AG10803 (cell line): ENCODE results near the gene TOMM22.

Experiments used
- DNase-seq: peaks from one replicate; pipeline ENCODE4 v3.0.0; 2010; ENCODE audit warnings: low read depth
- H3K4me3 ChIP-seq: 2 replicates; pipeline ENCODE4 v1.5.1; 2011; ENCODE audit warnings: mild to moderate bottlenecking, low read length, control low read depth
- TF ChIP-seq, protein P1 (sequence below): conservative IDR thresholded peaks from 2 replicates; pipeline ENCODE4 v1.5.1; 2011; ENCODE audit warnings: mild to moderate bottlenecking, low read length, control low read depth, inconsistent platforms

TOMM22 gene

GRCh38 chr22:38674888-38675287 is 6.9 kb upstream of the TOMM22 start:
- no peak overlapping the region for H3K4me3 ChIP-seq
- TF ChIP-seq, protein P1, sequence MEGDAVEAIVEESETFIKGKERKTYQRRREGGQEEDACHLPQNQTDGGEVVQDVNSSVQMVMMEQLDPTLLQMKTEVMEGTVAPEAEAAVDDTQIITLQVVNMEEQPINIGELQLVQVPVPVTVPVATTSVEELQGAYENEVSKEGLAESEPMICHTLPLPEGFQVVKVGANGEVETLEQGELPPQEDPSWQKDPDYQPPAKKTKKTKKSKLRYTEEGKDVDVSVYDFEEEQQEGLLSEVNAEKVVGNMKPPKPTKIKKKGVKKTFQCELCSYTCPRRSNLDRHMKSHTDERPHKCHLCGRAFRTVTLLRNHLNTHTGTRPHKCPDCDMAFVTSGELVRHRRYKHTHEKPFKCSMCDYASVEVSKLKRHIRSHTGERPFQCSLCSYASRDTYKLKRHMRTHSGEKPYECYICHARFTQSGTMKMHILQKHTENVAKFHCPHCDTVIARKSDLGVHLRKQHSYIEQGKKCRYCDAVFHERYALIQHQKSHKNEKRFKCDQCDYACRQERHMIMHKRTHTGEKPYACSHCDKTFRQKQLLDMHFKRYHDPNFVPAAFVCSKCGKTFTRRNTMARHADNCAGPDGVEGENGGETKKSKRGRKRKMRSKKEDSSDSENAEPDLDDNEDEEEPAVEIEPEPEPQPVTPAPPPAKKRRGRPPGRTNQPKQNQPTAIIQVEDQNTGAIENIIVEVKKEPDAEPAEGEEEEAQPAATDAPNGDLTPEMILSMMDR = no peak
- no peak for DNase-seq

DNA sequence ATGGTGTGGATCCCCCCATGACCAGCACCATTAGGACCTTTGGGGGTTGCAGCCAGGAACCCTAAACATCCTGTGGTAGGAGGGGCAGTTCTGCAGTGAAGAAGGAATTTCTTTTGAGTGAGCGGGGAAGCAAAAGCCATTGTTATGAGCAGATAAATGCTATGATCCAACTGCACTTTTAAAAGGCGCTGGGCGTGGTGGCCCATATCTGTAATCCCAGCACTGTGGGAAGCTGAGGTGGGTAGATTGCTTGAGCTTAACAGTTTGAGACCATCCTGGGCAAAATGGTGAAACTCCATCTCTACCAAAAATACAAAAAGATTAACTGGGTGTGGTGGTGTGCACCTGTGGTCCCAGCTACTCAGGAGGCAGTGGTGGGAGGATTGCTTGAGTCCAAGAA is 5.9 kb upstream of the TOMM22 start:
- DNase-seq = no peak
- TF ChIP-seq, protein P1 = no peak
- H3K4me3 ChIP-seq = no peak overlapping the region

- DNase-seq = no peak
- TF ChIP-seq, protein P1 = no peak
- no peak overlapping the region for H3K4me3 ChIP-seq
Measured at GRCh38 chr22:38684895-38685294, 3.1 kb downstream of the TOMM22 start.

- H3K4me3 ChIP-seq = no peak overlapping the region
- TF ChIP-seq, protein P1 = no peak
- DNase-seq = no peak
Measured at GRCh38 chr22:38685761-38686160, 4.0 kb downstream of the TOMM22 start.

GRCh38 chr22:38689651-38690050 is 7.9 kb downstream of the TOMM22 start:
- H3K4me3 ChIP-seq = no peak overlapping the region
- TF ChIP-seq, protein P1 = no peak
- DNase-seq = no peak

- TF ChIP-seq, protein P1 = no peak
- no peak for DNase-seq
- H3K4me3 ChIP-seq = no peak overlapping the region
Measured at GRCh38 chr22:38694049-38694448, 12.3 kb downstream of the TOMM22 start.

- H3K4me3 ChIP-seq = no peak overlapping the region
- DNase-seq = no peak
- TF ChIP-seq, protein P1 = no peak
Measured at GRCh38 chr22:38694940-38695339, 13.2 kb downstream of the TOMM22 start.
